GM19239 (cell line): ENCODE results near the gene TRAF2.
"Not testable (repeated sequence)": the region's sequence is repeated elsewhere in the genome, so short reads cannot be mapped to it uniquely, and the experiment has no call there.

Experiments
- DNase-seq: peaks from one replicate; pipeline ENCODE4 v3.0.0; 2011; ENCODE audit warnings: low spot score; ENCODE audit not compliant: insufficient read length
- FAIRE-seq: peaks from 2 replicates; lab custom pipeline; 2011; peaks lifted over from hg19 to GRCh38; lab: Jason Lieb, UNC

TRAF2 gene

DNA sequence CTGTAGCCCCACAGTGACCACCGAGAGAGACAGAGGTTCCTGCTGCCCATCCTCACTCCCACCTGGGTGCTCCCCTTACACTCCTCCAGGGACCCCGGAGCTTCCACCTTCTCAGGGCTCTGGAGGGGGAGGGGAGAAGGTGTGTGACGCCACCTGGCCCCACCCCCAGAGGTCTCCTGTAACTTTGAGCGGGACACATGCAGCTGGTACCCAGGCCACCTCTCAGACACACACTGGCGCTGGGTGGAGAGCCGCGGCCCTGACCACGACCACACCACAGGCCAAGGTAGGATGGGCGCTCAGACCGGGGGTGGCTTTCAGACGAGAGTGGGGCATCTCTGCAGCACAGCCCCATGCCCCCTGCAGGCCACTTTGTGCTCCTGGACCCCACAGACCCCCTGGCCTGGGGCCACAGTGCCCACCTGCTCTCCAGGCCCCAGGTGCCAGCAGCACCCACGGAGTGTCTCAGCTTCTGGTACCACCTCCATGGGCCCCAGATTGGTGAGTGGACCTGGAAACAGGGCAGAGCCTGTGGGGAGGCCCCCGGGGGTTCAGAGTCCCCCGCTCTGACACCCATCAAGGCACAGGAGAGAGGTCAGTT, 29.7 kb upstream of the TRAF2 start:
- DNase-seq, result no peak
- FAIRE-seq, result no peak

DNA sequence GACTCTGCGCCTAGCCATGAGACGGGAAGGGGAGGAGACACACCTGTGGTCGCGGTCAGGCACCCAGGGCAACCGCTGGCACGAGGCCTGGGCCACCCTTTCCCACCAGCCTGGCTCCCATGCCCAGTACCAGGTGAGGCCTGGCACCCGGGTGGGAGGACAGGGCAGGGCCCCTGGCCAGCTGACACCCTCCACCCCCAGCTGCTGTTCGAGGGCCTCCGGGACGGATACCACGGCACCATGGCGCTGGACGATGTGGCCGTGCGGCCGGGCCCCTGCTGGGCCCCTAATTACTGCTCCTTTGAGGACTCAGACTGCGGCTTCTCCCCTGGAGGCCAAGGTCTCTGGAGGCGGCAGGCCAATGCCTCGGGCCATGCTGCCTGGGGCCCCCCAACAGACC, 29.1 kb upstream of the TRAF2 start:
- FAIRE-seq, result no peak

DNA sequence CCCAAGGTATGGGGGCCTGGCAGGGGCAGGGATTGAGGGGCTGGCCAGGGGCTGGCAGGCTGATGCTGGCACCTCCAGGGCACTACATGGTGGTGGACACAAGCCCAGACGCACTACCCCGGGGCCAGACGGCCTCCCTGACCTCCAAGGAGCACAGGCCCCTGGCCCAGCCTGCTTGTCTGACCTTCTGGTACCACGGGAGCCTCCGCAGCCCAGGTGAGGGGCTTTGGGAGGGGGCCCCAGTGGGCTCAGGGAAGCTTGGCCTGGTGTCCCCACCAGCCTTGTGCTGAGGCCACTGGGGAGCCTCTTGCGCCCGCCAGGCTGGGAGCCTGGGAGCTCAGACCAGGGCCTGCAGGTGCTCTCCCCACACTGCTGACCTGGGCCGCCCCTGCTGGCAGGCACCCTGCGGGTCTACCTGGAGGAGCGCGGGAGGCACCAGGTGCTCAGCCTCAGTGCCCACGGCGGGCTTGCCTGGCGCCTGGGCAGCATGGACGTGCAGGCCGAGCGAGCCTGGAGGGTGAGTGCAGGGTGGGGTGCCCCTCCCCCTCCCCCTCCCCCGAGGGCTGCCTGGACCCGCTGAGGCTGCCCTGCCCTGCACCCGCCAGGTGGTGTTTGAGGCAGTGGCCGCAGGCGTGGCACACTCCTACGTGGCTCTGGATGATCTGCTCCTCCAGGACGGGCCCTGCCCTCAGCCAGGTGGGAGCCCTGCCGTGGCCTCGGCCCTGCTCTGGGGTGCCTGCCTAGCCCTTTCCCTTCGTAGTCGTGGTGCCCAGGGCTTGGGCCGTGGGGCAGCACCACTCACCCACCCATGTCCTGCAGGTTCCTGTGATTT, 28.5 kb upstream of the TRAF2 start:
- DNase-seq (no peak), FAIRE-seq (no peak)

More for the DNA sequence above, 29.1 kb upstream of the TRAF2 start:
- no peak for DNase-seq

DNA sequence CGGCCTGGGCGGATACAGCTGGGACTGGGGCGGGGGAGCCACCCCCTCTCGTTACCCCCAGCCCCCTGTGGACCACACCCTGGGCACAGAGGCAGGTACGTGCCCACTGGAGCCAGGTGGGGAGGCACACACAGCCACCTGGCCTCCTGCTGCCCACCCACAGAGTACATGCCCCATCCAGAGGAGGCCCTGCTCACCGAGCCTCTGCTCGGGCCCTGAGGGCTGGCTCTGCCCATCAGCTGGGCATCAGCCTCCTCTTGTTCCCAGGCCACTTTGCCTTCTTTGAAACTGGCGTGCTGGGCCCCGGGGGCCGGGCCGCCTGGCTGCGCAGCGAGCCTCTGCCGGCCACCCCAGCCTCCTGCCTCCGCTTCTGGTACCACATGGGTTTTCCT, 27.9 kb upstream of the TRAF2 start:
- FAIRE-seq, result no peak

DNA sequence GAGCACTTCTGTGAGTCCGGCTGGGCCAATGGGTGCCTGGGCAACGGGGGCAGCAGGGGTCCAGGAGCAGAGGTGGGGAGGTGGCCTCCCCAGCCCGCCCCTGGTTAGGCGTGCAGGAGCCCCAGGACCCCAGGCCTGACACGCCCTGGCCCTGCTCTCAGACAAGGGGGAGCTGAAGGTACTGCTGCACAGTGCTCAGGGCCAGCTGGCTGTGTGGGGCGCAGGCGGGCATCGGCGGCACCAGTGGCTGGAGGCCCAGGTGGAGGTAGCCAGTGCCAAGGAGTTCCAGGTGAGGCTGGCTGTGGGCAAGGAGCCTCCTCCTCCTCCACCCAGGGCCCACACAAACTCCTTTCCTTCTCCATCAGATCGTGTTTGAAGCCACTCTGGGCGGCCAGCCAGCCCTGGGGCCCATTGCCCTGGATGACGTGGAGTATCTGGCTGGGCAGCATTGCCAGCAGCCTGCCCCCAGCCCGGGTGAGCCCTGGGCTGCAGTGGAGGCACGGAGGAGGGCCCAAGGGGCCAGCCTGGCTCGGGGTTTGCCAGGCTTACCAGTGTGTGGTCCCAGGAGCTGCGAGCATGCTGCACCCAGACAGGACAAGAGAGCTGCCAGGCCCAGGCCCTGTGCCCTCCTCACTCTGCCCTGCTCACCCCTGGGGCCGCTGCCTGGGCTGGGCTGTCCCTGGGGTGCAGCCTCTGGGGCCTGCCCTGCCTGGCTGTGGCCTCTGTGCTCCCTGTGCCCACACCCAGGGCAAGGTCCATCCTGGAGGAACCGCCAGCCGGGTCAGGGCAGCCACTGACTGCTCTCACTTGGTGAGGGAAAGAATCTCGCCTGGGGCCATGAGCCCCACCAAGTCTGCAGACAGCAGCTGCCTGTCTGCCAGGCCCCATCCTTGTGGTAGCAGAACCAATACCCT, 27.2 kb upstream of the TRAF2 start:
- FAIRE-seq, result no peak
- no peak for DNase-seq

More for the DNA sequence above, 27.9 kb upstream of the TRAF2 start:
- DNase-seq, result no peak

DNA sequence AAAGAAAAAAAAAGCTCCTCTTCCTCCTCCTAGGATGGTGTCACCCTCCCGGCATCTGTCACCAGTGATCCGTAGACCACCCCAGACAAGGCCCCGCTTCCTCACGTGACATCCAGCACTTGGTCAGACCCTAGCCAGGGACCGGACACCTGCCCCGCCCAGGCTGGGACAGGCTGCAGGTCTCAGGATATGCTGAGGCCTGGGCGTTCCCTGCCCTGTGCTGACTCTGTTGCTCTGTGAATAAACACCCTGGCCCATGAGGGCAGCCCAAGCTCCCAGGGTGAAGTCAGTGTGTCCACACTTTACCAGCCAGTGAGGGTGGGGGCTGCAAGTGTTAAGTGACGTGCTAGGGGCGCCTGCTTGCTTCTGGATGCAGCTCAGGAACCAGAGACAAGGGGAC, 25.8 kb upstream of the TRAF2 start:
- DNase-seq (no peak), FAIRE-seq (no peak)

DNA sequence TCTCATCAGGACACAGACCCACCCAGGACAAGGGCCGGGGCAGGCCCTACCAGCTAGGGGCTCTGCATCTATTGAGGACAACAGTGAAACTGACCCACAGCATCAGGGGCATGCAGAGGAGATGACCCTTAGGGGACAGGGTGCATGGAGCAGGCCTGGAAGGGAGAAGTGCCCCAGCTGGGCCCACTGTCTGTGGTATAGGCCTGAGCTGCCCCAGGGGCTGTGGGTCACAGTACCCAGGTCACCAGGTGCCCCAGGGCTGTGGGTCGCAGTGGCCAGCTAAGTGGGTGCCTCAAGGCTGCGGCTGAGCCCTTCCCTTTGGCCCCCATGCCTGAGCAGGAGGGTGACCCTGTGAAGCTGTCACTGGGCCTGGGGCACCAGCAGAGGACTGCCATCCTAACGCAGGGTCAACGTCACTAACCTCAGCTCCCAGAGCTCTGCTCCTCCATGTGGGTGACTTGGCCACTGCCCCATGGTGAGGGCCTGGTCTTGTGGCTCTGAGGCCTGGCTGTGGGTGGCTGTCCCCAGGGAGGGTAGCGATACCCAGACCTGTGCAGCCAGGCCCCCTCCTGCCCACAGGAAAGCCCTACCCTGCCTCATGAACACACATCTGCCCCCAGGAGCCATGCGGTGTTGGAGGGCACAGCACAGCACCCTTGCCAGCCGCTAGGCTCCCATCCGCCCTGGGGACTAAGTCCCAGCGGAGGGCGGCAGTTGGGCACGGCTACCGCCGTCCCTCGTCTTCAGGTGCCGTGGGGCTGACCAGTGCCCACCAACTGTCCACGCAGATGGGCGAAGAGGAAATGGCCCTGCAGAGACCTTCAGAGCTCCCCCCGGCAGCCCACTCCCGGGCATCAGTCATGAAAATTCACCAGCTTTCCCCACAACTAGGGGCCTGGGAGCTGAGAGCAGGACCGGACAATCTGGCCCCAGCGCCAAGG, 25.1 kb upstream of the TRAF2 start:
- no peak for FAIRE-seq
- DNase-seq, result no peak

DNA sequence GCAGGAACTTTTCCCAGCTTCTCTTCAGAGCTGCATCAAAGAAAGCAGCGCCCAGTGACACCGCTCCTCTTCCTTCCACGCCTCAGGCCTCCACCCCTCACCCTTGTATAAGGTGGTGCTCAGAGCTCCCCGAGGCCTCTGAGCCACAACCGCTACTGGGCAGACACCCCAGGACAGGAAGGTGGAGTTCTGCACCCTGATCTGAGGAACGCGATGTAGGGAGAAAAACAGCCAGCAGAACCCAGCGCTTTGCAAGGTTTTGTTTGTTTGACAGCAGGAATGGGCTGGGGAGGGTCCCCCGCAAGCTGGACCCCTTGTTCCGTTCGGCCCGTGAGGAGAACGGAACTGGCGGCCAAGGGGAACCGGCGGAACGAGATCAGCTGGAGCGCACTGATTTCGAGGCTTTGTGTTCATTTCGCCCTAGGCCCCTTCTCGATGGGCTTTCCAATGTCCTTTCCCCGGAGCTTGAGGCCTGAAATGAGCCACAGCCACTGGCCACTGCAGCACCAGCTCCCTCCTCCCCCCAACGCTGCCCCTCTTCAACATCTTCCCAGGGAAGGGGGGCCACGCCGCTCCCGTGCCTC, 24.4 kb upstream of the TRAF2 start:
- DNase-seq (no peak), FAIRE-seq (no peak)

DNA sequence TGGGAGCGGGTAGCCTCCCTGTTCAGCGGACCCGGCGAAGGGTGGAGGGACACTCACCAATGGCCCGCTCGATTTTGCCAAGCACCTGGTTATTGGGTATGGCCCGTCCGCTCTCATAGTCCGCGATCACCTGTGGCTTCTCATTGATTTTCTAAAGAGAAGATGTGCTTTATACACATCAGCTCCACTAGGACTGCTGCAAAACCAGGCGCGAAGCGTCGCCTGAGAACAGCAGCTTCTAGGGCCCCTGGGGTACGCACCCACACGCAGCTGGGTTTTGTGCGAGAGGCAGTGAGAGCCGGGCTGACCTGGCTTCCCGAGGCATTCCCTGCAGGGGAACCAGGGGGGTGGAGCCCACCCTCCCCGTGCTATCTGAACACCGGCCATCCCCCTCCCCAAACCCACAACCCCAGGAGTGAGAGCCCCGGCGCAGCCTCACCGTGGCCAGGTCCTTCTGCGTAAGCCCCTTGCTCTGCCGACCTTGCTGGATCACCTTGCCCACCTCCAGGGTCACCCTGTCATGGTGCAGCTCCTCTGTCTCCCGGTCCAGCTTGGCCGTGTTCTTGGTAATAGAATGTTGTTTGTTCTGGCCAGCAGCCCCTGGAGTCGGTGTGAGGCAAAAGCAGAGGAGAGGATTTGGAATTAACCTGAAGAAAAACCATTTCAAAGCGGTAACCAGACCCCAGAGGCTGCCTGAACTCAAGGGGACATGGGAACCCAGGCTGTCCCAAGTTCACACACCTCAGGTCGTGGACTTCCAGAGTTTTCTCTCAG, 23.3 kb upstream of the TRAF2 start:
- no peak for DNase-seq
- no peak for FAIRE-seq

DNA sequence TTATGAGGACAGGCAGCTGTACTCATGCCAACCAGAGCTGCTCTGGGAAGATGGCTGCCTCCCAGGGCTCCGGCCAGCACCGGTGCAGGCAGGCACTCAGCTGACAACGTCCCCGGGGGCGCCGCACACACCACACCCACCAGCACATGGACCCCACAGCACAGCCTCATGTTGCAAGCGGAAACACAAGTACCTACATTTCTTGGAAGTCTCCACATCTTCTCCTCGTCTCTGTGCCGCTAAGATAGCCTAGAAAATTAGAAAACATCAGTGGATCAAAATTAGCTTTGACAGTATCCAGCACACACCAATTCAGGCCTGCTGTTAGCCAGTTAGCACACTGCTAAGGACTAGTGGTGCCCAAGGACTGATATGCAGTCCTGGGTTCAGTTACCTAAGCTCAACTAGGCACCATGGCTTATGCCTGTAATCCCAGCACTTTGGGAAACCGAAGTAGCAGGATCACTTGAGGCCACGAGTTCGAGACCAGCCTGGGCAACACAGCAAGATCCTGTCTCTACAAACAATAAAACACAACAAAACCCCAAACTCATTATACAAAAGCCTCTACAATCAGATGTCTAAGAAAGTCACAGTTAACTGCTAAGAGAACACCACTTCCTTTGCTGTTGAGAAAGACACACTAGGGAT, 22.6 kb upstream of the TRAF2 start:
- DNase-seq, result no peak
- no peak for FAIRE-seq

DNA sequence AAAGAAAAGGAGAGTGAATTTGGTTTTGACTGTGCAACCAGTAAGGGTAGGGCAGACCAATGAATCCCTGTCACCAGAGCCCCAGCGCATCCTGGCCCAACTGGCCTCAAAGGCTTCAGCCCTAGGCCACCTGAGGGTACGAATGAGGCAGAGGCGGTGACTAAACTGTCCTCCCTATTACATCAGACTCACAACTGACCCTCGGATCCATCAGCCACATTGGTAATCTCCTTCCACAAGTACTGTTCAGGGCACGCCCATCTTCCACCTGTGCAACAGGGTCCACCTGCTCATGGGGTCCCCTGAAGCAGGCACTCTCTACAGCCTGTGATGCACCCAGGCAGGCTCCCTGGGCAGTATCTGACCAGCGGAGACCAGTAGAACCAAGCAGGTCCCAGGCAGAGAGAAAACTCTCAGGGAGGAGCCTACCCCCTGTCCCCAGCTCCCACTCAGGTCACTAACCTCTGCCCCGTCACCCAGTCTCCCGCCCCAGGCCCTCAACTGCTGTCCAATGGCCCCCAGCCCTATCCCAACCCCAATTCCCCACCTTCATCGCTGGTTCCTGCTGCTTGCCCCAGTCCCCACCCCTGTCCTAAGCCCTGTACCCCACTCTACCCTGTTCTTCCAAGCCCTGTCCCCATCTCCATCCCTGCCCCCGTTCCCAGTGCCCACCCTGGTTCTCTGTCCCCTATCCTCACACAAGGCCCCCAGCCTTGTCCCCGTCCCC, 21.1 kb upstream of the TRAF2 start:
- FAIRE-seq (no peak), DNase-seq (no peak)

DNA sequence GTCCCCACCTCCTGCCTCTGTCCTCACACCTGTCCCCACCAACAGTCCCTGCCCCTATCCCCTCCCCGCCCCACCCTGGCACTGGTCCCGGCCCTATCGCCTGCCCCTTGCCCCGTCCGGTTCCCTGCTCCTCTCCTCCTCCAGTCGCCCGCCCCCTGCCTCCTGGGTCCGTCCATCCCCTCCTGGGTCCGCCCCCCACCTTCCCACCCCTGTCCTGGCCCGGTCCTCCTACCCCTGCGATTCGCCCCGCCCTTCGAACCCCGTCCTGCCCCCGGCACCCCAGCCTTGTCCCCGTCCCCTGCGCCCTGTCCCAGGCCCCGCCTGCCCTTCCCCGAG, 20.6 kb upstream of the TRAF2 start:
- DNase-seq, result no peak
- FAIRE-seq, result no peak

DNA sequence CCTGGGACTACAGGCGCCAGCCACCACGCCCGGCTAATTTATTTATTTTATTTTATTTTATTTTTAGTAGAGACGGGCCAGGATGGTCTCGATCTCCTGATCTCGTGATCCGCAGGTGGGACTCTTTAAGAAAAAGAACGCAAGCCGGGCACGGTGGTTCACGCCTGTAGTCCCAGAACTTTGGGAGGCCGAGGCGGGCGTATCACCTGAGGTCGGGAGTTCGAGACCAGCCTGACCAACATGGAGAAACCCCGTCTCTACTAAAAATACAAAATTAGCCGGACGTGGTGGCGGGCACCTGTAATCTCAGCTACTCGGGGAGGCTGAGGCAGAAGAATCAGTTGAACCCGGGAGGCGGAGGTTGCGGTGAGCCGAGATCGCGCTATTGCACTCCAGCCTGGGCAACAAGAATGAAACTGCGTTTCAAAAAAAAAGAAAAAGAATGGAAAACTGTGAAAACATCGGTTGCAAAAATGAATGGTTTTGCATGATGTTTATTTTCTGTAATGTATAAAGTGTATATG, 19.4 kb upstream of the TRAF2 start:
- not testable (repeated sequence) for FAIRE-seq, DNase-seq

DNA sequence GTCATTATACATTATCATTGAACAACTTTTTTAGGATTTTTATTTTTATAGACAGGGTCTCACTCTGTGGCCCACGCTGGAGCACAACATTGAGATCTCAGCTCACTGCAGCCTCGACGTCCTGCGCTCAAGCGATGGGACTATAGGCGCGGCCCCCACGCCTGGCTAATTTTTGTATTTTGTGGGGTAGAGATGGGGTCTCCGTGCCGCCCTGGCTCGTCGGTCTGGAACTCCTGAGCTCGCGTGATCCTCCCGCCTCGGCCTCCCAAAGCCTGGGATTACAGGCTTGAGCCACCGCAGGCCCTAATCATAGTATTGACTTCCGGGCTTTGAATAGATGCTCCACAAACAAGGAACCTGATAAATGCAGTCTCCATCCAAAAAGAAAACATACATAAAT, 18.8 kb upstream of the TRAF2 start:
- no peak for DNase-seq
- no peak for FAIRE-seq

DNA sequence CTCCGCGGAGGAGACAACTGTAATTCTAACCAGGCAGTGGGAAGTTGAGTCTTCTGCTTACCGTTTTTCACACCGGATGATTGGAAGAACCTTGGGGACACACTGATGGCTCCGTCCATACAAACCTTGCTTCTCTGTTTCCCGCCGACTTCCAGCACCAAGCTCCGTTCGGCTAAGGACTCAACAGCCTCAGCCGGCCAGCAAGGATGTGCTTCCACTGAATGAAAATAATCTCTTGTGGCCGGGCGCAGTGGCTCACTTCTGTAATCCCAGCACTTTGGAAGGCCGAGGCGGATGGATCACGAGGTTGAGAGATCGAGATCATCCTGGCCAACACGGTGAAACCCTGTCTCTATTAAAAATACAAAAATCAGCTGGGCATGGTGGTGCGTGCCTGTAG, 18.4 kb upstream of the TRAF2 start:
- DNase-seq (no peak), FAIRE-seq (no peak)

DNA sequence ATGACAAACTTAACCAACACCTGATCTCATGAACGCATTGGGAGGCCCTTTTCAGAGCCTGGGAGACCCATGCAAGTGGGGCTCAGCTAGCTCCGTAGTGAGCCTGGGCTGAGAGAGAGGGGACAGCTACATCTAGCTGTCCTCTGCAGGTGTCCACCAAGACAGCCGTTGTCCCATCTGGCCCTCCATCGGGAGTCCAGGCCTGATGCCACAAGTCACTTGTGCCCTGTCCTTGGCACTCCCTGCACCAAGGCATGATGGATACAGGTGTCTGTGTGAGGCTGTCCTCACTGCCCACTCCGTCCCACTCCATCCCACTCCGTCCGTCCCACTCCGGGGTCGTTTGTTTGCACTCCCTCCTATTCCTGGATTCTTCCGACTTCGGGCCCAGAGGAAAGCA, 17.7 kb upstream of the TRAF2 start:
- FAIRE-seq (no peak), DNase-seq (no peak)

DNA sequence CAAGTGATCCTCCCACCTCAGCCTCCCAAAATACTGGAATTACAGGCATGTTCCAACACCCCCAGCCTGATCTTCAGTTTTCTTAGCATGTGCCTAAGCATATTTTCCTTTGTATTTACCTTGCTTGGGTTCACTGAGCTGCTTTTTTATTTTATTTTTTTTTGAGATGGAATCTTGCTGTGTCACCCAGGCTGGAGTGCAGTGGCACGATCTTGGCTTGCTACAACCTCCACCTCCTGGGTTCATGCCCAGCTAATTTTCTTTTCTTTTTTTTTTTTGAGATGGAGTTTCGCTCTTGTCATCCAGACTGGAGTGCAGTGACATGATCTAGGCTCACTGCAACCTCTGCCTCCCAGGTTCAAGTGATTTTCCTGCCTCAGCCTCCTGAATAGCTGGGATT, 16.7 kb upstream of the TRAF2 start:
- FAIRE-seq, DNase-seq: not testable (repeated sequence)
